ENCODE results near the gene PUS1. TPM values are rescaled to one million over a fixed set of nuclear protein-coding genes. Genes with fewer than 3 reads are reported as not detected.

PUS1 gene
- total RNA-seq, 1 donor from 2014 or later = 18.8 TPM

DNA sequence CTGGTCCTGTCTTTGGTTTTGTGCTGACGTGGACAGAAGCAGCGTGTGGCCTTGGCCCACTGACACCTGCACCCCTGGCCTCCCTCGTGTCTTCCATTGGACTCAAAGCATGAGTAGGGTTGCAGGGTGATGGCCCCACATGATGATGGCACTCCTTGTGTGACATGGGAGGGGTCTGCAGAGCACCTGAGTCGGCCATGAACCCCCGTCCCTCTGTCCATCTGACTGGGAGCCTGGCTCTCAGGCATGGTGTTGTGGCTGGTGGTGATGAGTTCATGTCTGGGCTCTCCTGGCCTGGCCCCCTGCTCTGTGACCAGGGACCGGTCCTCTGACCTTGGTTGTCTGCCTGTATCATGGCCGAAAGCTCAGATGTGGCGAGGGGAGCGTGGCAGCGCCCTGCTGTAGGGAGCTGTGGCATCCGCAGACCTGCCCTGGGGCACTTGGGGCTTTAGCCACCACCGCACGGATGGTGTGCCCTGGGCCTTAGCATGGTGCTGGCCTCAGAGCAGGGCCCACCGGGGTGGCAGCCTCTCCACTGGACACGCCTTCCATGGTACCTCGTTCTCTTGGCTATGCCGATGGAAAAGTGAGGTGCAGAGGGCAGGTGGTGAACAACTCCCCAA lies 17.9 kb upstream of the PUS1 start:
- peaks cover 20% of the 10 kb centered on the region for H3K4me1 Mint-ChIP-seq (ENCODE audit: unreplicated experiment)
- no peak overlapping the region for H3K27ac Mint-ChIP-seq (ENCODE audit: unreplicated experiment)
- DNase-seq (ENCODE audit: extremely low spot score, unreplicated experiment) = no peak
- H3K36me3 Mint-ChIP-seq (ENCODE audit: unreplicated experiment) = peaks cover 13% of the 10 kb centered on the region
- no peaks in the 10 kb centered on the region for H3K27me3 Mint-ChIP-seq (ENCODE audit: unreplicated experiment)
- H3K4me3 Mint-ChIP-seq (ENCODE audit: unreplicated experiment) = no peak overlapping the region
- TF ChIP-seq, protein P1, sequence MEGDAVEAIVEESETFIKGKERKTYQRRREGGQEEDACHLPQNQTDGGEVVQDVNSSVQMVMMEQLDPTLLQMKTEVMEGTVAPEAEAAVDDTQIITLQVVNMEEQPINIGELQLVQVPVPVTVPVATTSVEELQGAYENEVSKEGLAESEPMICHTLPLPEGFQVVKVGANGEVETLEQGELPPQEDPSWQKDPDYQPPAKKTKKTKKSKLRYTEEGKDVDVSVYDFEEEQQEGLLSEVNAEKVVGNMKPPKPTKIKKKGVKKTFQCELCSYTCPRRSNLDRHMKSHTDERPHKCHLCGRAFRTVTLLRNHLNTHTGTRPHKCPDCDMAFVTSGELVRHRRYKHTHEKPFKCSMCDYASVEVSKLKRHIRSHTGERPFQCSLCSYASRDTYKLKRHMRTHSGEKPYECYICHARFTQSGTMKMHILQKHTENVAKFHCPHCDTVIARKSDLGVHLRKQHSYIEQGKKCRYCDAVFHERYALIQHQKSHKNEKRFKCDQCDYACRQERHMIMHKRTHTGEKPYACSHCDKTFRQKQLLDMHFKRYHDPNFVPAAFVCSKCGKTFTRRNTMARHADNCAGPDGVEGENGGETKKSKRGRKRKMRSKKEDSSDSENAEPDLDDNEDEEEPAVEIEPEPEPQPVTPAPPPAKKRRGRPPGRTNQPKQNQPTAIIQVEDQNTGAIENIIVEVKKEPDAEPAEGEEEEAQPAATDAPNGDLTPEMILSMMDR (IDR thresholded peaks at IDR 0.05) = no peak
- no peaks in the 10 kb centered on the region for H3K9me3 Mint-ChIP-seq (ENCODE audit: unreplicated experiment)

DNA sequence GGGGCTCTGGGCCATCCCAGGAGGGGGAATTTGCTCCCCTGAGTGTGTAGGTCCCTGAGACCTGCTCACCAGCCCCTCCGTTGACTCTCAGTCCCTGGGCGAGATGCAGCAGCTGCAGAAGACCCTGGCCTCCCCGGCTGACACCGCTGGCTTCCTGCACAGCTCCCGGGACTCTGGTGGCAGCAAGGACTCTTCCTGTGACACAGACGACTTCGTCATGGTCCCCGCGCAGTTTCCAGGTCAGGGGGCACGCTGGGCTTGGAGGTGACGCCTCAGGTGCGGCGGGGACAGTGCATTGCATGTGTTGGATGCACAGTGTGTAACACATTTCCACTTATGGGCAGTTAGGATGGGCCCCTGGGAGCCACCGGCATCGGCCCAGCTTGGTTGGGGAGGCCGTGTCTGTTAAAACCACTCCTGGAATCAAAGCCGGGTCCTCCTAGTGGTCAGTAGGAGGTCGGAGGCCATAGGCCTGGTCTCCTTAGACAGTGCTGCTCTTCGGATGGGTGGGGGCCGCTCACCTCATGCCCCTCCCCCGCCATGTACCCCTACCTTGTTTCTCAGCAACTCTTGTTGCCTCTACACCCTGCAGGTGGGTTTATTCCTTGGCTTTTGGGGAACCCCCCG lies 17.1 kb upstream of the PUS1 start:
- Mint-ChIP-seq H3K27ac (ENCODE audit: unreplicated experiment) (peak overlapping the region; percentile 64), H3K9me3 (ENCODE audit: unreplicated experiment) (no peaks in the 10 kb centered on the region), H3K4me3 (ENCODE audit: unreplicated experiment) (no peak overlapping the region), H3K4me1 (ENCODE audit: unreplicated experiment) (peaks cover 20% of the 10 kb centered on the region), H3K27me3 (ENCODE audit: unreplicated experiment) (no peaks in the 10 kb centered on the region), H3K36me3 (ENCODE audit: unreplicated experiment) (peaks cover 13% of the 10 kb centered on the region)
- DNase-seq (ENCODE audit: extremely low spot score, unreplicated experiment) = no peak
- TF ChIP-seq, protein P1 (IDR thresholded peaks at IDR 0.05) = no peak

DNA sequence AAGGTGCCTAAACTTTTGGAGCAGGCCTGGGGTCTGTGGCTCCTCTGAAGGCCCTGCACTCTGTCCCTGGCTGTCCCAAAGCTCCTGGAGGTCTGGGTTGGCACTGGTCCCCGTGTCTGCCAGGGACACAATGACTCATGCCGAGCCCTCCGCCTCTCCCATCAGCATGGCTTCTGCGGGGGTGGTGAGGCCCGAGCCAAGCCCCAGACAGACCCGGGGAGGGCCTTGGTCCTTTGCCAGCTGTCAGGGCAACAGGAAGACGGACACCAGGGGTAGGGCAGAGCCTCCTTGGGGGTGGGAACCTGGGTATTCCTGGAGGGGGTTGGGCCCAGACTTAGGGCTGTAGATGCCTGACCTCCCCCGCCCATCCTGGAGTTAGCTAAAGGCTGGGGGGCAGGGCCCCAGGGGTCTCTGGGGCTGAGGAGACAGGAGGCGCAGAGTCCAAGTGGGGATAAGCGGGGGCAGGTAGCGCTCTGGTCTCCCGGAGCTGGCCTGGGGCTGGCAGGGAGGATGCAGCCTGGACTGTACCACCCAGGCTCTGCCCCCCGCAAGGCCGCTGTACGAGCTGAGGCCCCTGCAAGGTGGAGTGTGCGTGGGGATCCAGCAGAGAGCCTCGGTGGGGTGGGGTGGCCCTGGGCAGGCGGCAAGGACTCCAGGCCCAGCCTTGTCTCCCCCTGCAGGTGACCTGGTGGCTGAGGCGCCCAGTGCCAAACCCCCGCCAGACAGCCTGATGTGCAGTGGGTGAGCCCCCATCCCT lies 16.4 kb upstream of the PUS1 start:
- Mint-ChIP-seq H3K4me3 (ENCODE audit: unreplicated experiment) (no peak overlapping the region), H3K27ac (ENCODE audit: unreplicated experiment) (peak overlapping the region; percentile 64), H3K4me1 (ENCODE audit: unreplicated experiment) (peaks cover 20% of the 10 kb centered on the region), H3K36me3 (ENCODE audit: unreplicated experiment) (peaks cover 13% of the 10 kb centered on the region), H3K9me3 (ENCODE audit: unreplicated experiment) (no peaks in the 10 kb centered on the region), H3K27me3 (ENCODE audit: unreplicated experiment) (no peaks in the 10 kb centered on the region)
- DNase-seq (ENCODE audit: extremely low spot score, unreplicated experiment) = peak; percentile 92
- TF ChIP-seq, protein P1 (IDR thresholded peaks at IDR 0.05) = peak; percentile 22

DNA sequence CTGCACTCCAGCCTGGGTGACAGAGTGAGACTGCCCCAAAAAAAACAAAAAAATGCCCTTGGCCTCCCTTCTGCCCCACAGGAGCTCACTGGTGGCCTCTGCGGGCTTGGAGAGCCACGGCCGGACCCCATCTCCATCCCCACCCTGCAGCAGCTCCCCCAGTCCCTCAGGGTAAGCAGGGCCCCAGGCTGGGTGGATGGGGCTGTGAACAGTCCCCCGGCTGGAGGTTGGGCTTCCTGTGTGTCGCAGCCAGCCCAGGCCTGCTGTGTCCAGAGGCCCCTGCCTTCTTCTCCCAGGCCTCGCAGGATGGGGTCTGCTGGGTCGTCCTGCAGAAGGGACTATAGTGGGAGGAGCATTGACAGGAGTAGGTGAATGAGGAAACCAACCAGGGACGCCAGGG lies 15.4 kb upstream of the PUS1 start:
- no peak overlapping the region for H3K27ac Mint-ChIP-seq (ENCODE audit: unreplicated experiment)
- H3K4me3 Mint-ChIP-seq (ENCODE audit: unreplicated experiment) = no peak overlapping the region
- no peak for DNase-seq (ENCODE audit: extremely low spot score, unreplicated experiment)
- TF ChIP-seq, protein P1 (IDR thresholded peaks at IDR 0.05) = no peak
- H3K4me1 Mint-ChIP-seq (ENCODE audit: unreplicated experiment) = peaks cover 20% of the 10 kb centered on the region
- peaks cover 13% of the 10 kb centered on the region for H3K36me3 Mint-ChIP-seq (ENCODE audit: unreplicated experiment)
- H3K27me3 Mint-ChIP-seq (ENCODE audit: unreplicated experiment) = no peaks in the 10 kb centered on the region
- H3K9me3 Mint-ChIP-seq (ENCODE audit: unreplicated experiment) = no peaks in the 10 kb centered on the region

DNA sequence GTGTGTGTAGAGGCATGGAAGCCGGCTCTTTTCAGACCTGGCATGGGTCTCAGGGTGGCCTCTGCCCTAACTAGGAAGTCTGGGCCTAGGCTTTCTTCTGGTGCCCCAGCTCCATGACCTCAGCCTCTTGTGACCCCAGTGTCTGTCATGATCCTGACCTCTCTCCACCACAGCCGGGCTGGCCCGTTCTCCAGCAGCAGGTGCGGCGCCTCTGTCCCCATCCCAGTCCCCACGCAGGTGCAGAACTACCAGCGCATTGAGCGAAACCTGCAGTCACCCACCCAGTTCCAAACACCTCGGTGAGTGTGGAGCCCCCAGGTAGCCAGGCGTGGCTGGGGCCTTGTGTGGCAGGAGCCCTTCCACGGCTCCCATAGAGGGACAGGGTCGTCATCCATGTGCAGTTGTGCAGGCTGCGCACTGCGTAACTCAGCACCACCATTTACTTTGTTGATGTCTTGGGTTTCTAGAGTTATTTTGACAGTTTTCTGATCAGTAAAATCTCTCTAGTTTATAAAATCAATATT lies 14.8 kb upstream of the PUS1 start:
- TF ChIP-seq, protein P1 (IDR thresholded peaks at IDR 0.05) = no peak
- Mint-ChIP-seq H3K9me3 (ENCODE audit: unreplicated experiment) (no peaks in the 10 kb centered on the region), H3K27me3 (ENCODE audit: unreplicated experiment) (no peaks in the 10 kb centered on the region), H3K4me3 (ENCODE audit: unreplicated experiment) (no peak overlapping the region), H3K36me3 (ENCODE audit: unreplicated experiment) (peaks cover 10% of the 10 kb centered on the region), H3K27ac (ENCODE audit: unreplicated experiment) (no peak overlapping the region), H3K4me1 (ENCODE audit: unreplicated experiment) (peaks cover 20% of the 10 kb centered on the region)
- no peak for DNase-seq (ENCODE audit: extremely low spot score, unreplicated experiment)
